Ishikawa (cell line): ENCODE measurements around the gene DLGAP4.

Experiments used
- EP300 ChIP-seq: IDR thresholded peaks from 2 replicates; pipeline ENCODE4 v1.6.1; 2012; ENCODE audit warnings: borderline replicate concordance
- FOXM1 ChIP-seq: IDR thresholded peaks from 2 replicates; pipeline ENCODE4 v1.6.1; 2012; ENCODE audit warnings: low read depth, borderline replicate concordance
- REST ChIP-seq: IDR thresholded peaks from 2 replicates; pipeline ENCODE4 v1.6.1; 2012; ENCODE audit warnings: low read depth, mild to moderate bottlenecking
- TAF1 ChIP-seq: IDR thresholded peaks from 2 replicates; pipeline ENCODE4 v1.6.1; 2012; ENCODE audit warnings: low read depth, mild to moderate bottlenecking
- TEAD4 ChIP-seq: IDR thresholded peaks from 2 replicates; pipeline ENCODE4 v1.6.1; 2012
- USF1 ChIP-seq: IDR thresholded peaks from 2 replicates; pipeline ENCODE4 v1.6.1; 2012

GRCh38 chr20:36312724-36313441 lies 6.7 kb downstream of the DLGAP4 start:
- TF ChIP-seq EP300: no peak
- TF ChIP-seq REST: no peak
- TF ChIP-seq FOXM1: no peak
- no peak for TF ChIP-seq TEAD4
- TF ChIP-seq TAF1: no peak
- no peak for TF ChIP-seq USF1
